WI38 (cell line): ENCODE results near the gene SPECC1.

Source experiments
- H3K4me3 ChIP-seq: 2 replicates; pipeline ENCODE4 v1.5.1; 2011; ENCODE audit warnings: low read depth, mild to moderate bottlenecking, control low read depth, low read length
- CTCF ChIP-seq: IDR thresholded peaks from 2 replicates; pipeline ENCODE4 v1.5.1; 2012; ENCODE audit warnings: low read depth, mild to moderate bottlenecking, control low read depth, low read length

Gene SPECC1

GRCh38 chr17:20200016-20200795, 191.0 kb downstream of the SPECC1 start:
- no peak for TF ChIP-seq CTCF
- no peak overlapping the region for H3K4me3 ChIP-seq

- no peak overlapping the region for H3K4me3 ChIP-seq
- no peak for TF ChIP-seq CTCF
Observed at GRCh38 chr17:20200865-20201458, 191.8 kb downstream of the SPECC1 start.

GRCh38 chr17:20202141-20202621, 193.0 kb downstream of the SPECC1 start:
- TF ChIP-seq CTCF = no peak
- no peak overlapping the region for H3K4me3 ChIP-seq

GRCh38 chr17:20203018-20203417, 193.9 kb downstream of the SPECC1 start:
- TF ChIP-seq CTCF = no peak
- H3K4me3 ChIP-seq = no peak overlapping the region

GRCh38 chr17:20203761-20204263, 194.7 kb downstream of the SPECC1 start:
- no peak overlapping the region for H3K4me3 ChIP-seq
- TF ChIP-seq CTCF = no peak

- no peak for TF ChIP-seq CTCF
Observed at GRCh38 chr17:20205609-20206008, 196.4 kb downstream of the SPECC1 start.

GRCh38 chr17:20206068-20206467, 196.9 kb downstream of the SPECC1 start:
- no peak overlapping the region for H3K4me3 ChIP-seq
- TF ChIP-seq CTCF = no peak

More at GRCh38 chr17:20205609-20206008, 196.4 kb downstream of the SPECC1 start:
- no peak overlapping the region for H3K4me3 ChIP-seq
